Measurements from ENCODE around the gene RALGPS1.

The RALGPS1 gene

GRCh38 chr9:127253446-127253845 is 338.9 kb downstream of the RALGPS1 start:
- TF ChIP-seq CTCF (IDR thresholded peaks at IDR 0.05; ENCODE audit: low read depth, low read length) (no peak), POLR2A (IDR thresholded peaks at IDR 0.05; ENCODE audit: extremely low read depth, insufficient read length) (no peak), MAX (IDR thresholded peaks at IDR 0.05; ENCODE audit: low read depth, low read length) (no peak), MYC (IDR thresholded peaks at IDR 0.05; ENCODE audit: low read depth, low read length) (no peak)
- H3K4me3 ChIP-seq (ENCODE audit: low read depth, low read length): no peak overlapping the region
- no peak for DNase-seq (ENCODE audit: low read depth)

- DNase-seq (ENCODE audit: low read depth): no peak
- TF ChIP-seq MYC (IDR thresholded peaks at IDR 0.05; ENCODE audit: low read depth, low read length): no peak
- TF ChIP-seq CTCF (IDR thresholded peaks at IDR 0.05; ENCODE audit: low read depth, low read length): no peak
- TF ChIP-seq MAX (IDR thresholded peaks at IDR 0.05; ENCODE audit: low read depth, low read length): no peak
- TF ChIP-seq POLR2A (IDR thresholded peaks at IDR 0.05; ENCODE audit: extremely low read depth, insufficient read length): no peak
- H3K4me3 ChIP-seq (ENCODE audit: low read depth, low read length): no peak overlapping the region
These were observed 341.1 kb downstream of the RALGPS1 start for GRCh38 chr9:127255692-127256091.

GRCh38 chr9:127256324-127256723 is 341.7 kb downstream of the RALGPS1 start:
- H3K4me3 ChIP-seq (ENCODE audit: low read depth, low read length): no peak overlapping the region
- DNase-seq (ENCODE audit: low read depth): no peak
- TF ChIP-seq CTCF (IDR thresholded peaks at IDR 0.05; ENCODE audit: low read depth, low read length): no peak
- no peak for TF ChIP-seq POLR2A (IDR thresholded peaks at IDR 0.05; ENCODE audit: extremely low read depth, insufficient read length)
- TF ChIP-seq MAX (IDR thresholded peaks at IDR 0.05; ENCODE audit: low read depth, low read length): no peak
- no peak for TF ChIP-seq MYC (IDR thresholded peaks at IDR 0.05; ENCODE audit: low read depth, low read length)

- no peak for DNase-seq (ENCODE audit: low read depth)
- TF ChIP-seq CTCF (IDR thresholded peaks at IDR 0.05; ENCODE audit: low read depth, low read length) (no peak), MAX (IDR thresholded peaks at IDR 0.05; ENCODE audit: low read depth, low read length) (no peak), MYC (IDR thresholded peaks at IDR 0.05; ENCODE audit: low read depth, low read length) (no peak), POLR2A (IDR thresholded peaks at IDR 0.05; ENCODE audit: extremely low read depth, insufficient read length) (no peak)
These were observed 344.3 kb downstream of the RALGPS1 start for GRCh38 chr9:127258606-127259471.

GRCh38 chr9:127262602-127263001 is 348.0 kb downstream of the RALGPS1 start:
- no peak for DNase-seq (ENCODE audit: low read depth)
- no peak overlapping the region for H3K4me3 ChIP-seq (ENCODE audit: low read depth, low read length)
- TF ChIP-seq MAX (IDR thresholded peaks at IDR 0.05; ENCODE audit: low read depth, low read length) (no peak), CTCF (IDR thresholded peaks at IDR 0.05; ENCODE audit: low read depth, low read length) (no peak)

More at GRCh38 chr9:127258606-127259471, 344.3 kb downstream of the RALGPS1 start:
- no peak overlapping the region for H3K4me3 ChIP-seq (ENCODE audit: low read depth, low read length)
